GM12801 (cell line): ENCODE measurements around the gene ZNF783.

Experiments
- CTCF ChIP-seq: IDR thresholded peaks from one replicate; pipeline ENCODE4 v1.5.1; 2011; ENCODE audit warnings: control low read depth; ENCODE audit not compliant: insufficient read length; ENCODE audit errors: extremely low read depth

The ZNF783 gene

GRCh38 chr7:149293338-149293737 is 31.3 kb downstream of the ZNF783 start:
- no peak for TF ChIP-seq CTCF

DNA sequence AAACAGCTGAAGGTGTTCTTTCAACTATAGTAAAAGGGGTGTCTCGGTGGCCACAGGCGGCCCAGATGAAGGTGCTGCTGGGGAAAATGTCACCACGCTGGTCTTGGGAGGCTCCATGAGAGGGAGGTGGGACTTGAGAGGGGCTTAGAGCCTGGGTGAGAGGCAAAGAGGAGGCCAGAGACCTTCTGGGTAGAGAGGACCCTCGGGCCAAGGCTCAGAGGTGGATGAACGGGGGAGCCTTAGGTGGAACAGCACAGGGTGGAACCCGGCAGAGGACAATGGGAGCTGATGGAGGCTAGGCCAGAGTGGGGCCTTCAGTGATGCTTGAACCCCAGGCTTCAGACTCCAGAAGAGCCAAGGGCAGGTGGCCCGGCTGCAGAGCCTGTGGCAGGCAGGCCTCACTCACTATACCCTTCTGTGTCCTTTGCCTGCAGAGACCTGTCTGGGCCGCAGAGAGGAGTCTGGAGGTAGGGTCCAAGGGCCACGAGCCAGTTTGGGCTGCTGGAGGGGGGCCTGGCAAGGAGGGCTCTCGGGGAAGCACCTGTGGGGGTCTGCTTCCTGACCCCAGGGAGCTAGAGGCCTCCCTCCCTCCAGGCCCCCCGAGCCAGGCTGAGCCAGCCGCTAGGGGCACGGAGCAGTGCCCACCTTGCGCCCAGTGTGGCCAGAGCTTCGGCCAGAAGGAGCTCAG is 32.1 kb downstream of the ZNF783 start:
- TF ChIP-seq CTCF = no peak

DNA sequence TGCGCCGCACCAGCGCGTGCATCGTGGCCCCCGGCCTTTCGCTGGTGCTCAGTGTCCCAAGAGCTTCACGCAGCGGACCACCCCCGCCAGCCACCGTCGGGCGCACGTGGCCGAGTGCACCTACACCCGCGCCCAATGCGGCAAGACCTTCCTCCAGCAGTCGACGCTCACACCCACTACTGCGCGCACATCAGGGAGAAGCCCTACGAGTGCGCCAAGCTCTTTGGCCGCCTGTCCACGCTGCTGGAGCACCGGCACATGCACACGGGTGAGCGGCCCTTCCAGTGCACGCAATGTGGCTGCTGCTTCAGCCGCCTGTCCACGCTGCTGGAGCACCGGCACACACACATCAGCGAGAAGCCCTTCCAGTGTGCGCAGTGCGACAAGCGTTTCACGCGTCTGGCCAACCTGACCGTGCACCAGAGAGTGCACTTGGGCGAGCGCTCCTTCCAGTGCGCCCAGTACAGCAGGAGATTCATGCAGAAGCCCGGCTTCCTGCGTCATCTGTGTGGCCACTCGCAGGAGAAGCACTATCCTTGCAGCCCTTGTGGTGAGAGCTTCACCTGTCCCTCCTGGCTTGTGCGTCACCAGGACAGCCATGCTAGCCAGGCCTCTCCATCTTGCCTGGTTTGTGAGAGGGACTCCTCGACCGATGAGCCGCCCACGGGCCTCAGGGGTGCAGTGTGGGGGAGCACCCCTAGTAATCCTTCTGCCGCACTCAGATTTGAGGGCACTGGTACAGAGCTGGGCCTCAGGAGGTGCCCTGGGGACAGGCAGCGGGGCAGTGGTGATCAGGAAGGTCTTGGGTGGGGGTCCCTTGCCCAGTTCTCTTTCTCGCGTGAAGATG is 32.9 kb downstream of the ZNF783 start:
- no peak for TF ChIP-seq CTCF

- TF ChIP-seq CTCF = no peak
Measured at GRCh38 chr7:149295481-149295850, 33.5 kb downstream of the ZNF783 start.

- TF ChIP-seq CTCF = no peak
Measured at GRCh38 chr7:149296368-149296767, 34.4 kb downstream of the ZNF783 start.

GRCh38 chr7:149297034-149297755 is 35.2 kb downstream of the ZNF783 start:
- TF ChIP-seq CTCF = no peak

GRCh38 chr7:149300620-149301285 is 38.8 kb downstream of the ZNF783 start:
- TF ChIP-seq CTCF = no peak
